GM06990 (cell line): ENCODE results near the gene CCDC33.

ENCODE experiments used
- DNase-seq: peaks from one replicate; pipeline ENCODE4 v3.0.0-alpha.2; 2011; ENCODE audit not compliant: insufficient read length; ENCODE audit errors: extremely low read depth
- H3K27me3 ChIP-seq: replicated peaks from 2 replicates; pipeline ENCODE4 v1.6.0; 2011; ENCODE audit warnings: low read length; ENCODE audit not compliant: control insufficient read depth, insufficient read depth
- H3K36me3 ChIP-seq: 2 replicates; pipeline ENCODE4 v1.5.1; 2011; ENCODE audit warnings: low read length; ENCODE audit not compliant: control insufficient read depth, insufficient read depth
- H3K4me3 ChIP-seq: replicated peaks from 2 replicates; pipeline ENCODE4 v1.5.1; 2011; ENCODE audit warnings: low read depth, mild to moderate bottlenecking, control low read depth, low read length
- CTCF ChIP-seq: IDR thresholded peaks from 2 replicates; pipeline ENCODE4 v1.5.1; 2011; ENCODE audit warnings: low read length, control low read depth, mild to moderate bottlenecking, inconsistent platforms; ENCODE audit not compliant: insufficient read depth, poor library complexity, severe bottlenecking

The CCDC33 gene

DNA sequence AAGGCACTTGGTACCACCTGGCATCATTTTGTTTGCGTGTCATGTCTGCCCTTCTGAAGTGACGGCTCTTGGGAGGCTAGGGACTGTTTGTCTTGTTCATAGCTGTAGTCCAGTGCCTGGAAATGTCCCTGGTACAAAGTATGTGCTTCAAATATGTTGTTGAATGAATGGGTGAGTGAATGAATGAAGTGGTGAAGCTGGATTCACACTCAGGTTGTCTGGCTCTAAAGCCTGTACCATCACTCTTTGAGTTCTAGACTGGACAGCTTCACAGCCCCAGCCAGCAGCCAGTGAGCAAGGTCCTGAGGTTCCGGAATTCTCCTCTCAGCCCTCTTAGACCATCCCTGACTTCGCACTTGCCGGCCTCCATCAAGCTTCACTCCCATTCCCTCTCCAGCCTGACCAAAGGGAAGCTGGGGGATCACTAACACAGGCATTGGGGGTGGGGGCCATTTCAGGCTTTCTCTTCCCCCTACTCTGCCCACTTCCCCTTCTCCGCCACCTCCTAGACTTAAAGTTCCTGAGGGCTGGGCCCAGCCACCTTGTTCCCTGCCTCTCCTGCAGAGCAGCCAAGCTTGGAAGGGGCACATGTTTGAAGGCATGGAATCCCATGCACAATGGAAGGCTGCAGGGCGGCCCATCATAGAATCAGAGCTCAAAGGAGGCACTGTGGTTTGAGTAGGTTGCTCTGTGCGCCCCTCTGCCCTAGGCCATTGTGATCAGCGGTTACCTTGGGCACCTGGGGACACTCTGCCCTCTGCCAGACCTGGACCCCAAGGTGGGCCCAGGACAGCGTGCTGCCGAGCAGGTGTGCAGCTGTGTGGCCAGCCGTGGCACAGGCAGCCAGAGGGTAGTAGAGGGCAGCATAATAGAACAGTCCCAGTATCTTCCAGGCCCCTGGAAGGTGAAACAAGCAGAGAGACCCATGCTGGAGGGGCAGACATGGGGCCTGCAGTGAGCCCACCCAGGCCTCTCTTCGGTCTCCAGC lies 41.3 kb upstream of the CCDC33 start:
- no peak for TF ChIP-seq CTCF
- Histone ChIP-seq H3K27me3 (no peaks in the 10 kb centered on the region), H3K4me3 (no peak overlapping the region), H3K36me3 (no peaks in the 10 kb centered on the region; the same call in 1 of the 2 replicates)
- no peak for DNase-seq

DNA sequence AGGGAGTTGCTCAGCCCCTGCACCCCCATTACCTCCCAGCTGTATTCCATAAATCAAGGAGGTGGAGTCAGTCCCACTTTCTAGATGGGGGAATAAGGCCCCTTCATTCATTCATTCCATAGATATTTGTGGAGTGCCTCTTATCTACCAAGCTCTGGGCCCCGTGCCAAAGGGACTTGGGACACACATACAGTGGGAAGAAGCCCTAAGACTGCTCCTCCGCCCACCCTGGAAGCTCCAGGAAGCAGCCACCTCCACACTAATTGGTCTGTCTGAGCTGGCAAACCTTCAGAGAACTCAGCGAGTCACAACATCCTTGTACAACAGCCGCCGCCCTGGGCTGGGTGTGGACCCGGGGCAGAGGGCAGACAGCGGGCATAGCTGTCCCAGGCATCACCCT lies 40.0 kb upstream of the CCDC33 start:
- H3K36me3 ChIP-seq = no peaks in the 10 kb centered on the region; the same call in 1 of the 2 replicates
- DNase-seq = no peak
- H3K27me3 ChIP-seq = no peaks in the 10 kb centered on the region
- TF ChIP-seq CTCF = no peak
- no peak overlapping the region for H3K4me3 ChIP-seq

- no peaks in the 10 kb centered on the region; the same call in 1 of the 2 replicates for H3K36me3 ChIP-seq
- no peak overlapping the region for H3K4me3 ChIP-seq
- no peak for DNase-seq
- no peak for TF ChIP-seq CTCF
- H3K27me3 ChIP-seq = no peaks in the 10 kb centered on the region
Observed at GRCh38 chr15:74197176-74197965, 38.8 kb upstream of the CCDC33 start.

DNA sequence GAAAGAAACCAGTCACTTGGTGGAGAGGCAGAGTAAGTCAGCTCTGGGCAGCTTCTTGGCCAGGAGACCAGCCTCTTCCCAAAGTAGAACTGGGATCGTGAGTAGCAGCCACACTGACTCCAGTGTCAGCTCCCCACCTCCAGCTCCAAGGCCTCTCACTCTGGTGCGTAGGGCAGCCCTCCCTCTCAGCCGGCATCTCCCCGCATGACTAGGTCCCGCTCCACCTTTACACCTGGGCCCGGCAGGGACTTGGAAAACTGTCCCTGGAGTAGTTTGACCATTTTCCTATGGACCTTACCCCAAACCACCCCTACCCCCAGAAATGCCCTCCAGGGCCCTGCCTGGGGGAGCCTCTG lies 36.9 kb upstream of the CCDC33 start:
- TF ChIP-seq CTCF = no peak
- Histone ChIP-seq H3K36me3 (no peaks in the 10 kb centered on the region; the same call in 1 of the 2 replicates), H3K4me3 (no peak overlapping the region), H3K27me3 (no peaks in the 10 kb centered on the region)
- no peak for DNase-seq

- Histone ChIP-seq H3K36me3 (no peaks in the 10 kb centered on the region; the same call in 1 of the 2 replicates), H3K27me3 (no peaks in the 10 kb centered on the region), H3K4me3 (no peak overlapping the region)
- DNase-seq = no peak
- no peak for TF ChIP-seq CTCF
Observed at GRCh38 chr15:74200412-74200815, 35.7 kb upstream of the CCDC33 start.
